Measurements from ENCODE around the gene KIF6.

- TF ChIP-seq CTCF (IDR thresholded peaks at IDR 0.05; ENCODE audit: insufficient read depth, low read depth, low read length) (no peak), EZH2 (IDR thresholded peaks at IDR 0.05; ENCODE audit: insufficient read depth, low read length) (no peak)
Measured at GRCh38 chr6:39594285-39594684, 130.9 kb downstream of the KIF6 start.
